ENCODE results near the gene AQP4.
A peak's percentile ranks its signal among the peaks of the same experiment; 100 is the strongest.

AQP4 gene

DNA sequence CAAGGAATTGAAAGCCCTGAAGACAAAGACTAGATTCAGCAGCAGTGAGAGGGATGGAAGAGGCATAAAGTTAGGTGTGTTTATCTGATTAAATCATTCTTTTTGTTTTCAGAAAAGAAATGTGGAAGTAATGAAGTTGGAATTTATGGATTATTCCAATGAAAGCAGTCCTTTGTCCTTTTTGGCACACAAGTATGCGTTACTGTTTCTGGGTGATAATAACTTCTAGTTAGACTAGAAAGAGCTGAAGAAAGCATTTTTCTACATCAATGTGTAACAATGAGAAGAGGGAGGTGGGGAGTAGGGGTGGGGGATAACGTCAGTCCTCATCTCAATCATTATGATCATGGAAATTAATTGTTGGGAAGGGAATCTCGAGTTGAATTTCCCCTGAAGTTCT is 53.0 kb downstream of the AQP4 start:
- ChIA-PET POLR2A (no interaction called here), CTCF (interaction anchor here (1.0 to 1.4 kb wide), 4 partner anchors 9 to 792 kb away, joined by 3 to 5 read pairs (median 3); no protein-coding TSS in a partner anchor)
- TF ChIP-seq, protein P1, sequence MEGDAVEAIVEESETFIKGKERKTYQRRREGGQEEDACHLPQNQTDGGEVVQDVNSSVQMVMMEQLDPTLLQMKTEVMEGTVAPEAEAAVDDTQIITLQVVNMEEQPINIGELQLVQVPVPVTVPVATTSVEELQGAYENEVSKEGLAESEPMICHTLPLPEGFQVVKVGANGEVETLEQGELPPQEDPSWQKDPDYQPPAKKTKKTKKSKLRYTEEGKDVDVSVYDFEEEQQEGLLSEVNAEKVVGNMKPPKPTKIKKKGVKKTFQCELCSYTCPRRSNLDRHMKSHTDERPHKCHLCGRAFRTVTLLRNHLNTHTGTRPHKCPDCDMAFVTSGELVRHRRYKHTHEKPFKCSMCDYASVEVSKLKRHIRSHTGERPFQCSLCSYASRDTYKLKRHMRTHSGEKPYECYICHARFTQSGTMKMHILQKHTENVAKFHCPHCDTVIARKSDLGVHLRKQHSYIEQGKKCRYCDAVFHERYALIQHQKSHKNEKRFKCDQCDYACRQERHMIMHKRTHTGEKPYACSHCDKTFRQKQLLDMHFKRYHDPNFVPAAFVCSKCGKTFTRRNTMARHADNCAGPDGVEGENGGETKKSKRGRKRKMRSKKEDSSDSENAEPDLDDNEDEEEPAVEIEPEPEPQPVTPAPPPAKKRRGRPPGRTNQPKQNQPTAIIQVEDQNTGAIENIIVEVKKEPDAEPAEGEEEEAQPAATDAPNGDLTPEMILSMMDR (IDR thresholded peaks at IDR 0.05; ENCODE audit: control extremely low read depth, extremely low read depth, low read depth, missing control alignments): no peak
- no peak for DNase-seq (ENCODE audit: extremely low spot score)

DNA sequence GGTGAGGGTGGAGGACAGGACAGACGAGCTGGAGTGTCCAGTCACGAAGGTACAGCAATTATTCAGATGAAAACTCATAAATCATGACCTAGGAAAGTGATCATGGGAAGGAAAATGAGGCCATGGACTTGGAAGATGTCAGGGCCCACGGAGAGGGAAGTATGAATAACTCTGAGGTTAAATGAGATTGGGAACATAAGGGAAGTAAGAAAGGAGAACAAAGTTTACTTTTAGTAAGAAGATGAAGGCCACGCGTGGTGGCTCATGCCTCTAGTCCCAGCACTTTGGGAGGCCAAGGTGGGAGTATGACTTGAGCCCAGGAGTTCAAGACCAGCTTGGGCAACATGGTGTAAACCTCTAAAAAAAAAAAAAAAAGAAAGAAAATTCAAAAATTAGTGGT is 56.2 kb downstream of the AQP4 start:
- ChIA-PET CTCF (interaction anchor here (0.9 to 1.7 kb wide), 2 partner anchors 47 to 196 kb away, joined by 3 to 4 read pairs; no protein-coding TSS in a partner anchor), POLR2A (no interaction called here)
- TF ChIP-seq, protein P1 (IDR thresholded peaks at IDR 0.05; ENCODE audit: control extremely low read depth, extremely low read depth, low read depth, missing control alignments): no peak
- no peak for DNase-seq (ENCODE audit: extremely low spot score)

DNA sequence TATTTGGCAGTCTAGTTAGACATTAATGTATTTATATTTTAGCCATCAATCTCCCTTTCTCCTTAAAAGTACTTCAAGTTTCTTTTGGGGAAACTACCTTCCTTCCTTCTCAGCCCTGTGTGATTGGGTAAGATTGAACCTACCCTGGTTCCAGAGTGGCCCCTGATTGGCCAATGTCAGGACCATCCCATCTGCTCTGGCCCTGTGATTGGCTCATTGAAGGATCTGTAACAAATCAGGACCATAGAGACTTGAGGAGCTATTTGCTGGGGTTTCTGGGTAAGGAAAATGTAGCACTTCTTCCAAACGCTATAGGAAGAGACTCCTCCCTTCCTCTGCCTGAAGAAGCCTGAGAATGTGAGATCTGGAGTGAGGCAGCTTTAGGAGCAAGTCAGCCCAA is 59.3 kb downstream of the AQP4 start:
- TF ChIP-seq, protein P1 (IDR thresholded peaks at IDR 0.05; ENCODE audit: control extremely low read depth, extremely low read depth, low read depth, missing control alignments): no peak
- ChIA-PET CTCF (interaction anchor here (2.8 to 3.0 kb wide), 2 partner anchors 11 to 199 kb away, joined by 9 to 11 read pairs; no protein-coding TSS in a partner anchor), POLR2A (no interaction called here)
- DNase-seq (ENCODE audit: extremely low spot score): no peak

DNA sequence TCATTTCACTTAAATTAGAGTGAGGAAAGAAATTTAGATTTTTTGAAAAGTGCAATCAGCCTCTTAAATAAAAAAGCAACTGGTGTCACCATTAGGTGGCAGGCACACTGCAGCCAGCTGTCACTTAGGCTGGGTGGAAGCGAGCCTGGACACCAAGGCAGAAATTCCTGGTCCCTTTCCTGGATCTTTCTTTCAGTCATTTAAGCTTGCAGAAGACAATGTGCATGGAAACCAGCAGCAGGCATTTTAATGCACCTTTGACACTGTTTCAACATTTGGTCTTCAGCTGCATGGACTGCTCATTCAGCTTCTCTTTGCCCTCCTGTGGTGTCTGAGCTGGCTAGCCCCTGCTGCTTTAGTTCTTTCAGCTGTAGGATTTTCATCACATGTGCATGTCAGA is 61.0 kb downstream of the AQP4 start:
- CTCF ChIA-PET: interaction anchor here (0.7 to 3.0 kb wide), 8 partner anchors 8 to 421 kb away, joined by 3 to 11 read pairs (median 4); no protein-coding TSS in a partner anchor
- POLR2A ChIA-PET: no interaction called here
- TF ChIP-seq, protein P1 (IDR thresholded peaks at IDR 0.05; ENCODE audit: control extremely low read depth, extremely low read depth, low read depth, missing control alignments): peak; percentile 22
- DNase-seq (ENCODE audit: extremely low spot score): no peak

DNA sequence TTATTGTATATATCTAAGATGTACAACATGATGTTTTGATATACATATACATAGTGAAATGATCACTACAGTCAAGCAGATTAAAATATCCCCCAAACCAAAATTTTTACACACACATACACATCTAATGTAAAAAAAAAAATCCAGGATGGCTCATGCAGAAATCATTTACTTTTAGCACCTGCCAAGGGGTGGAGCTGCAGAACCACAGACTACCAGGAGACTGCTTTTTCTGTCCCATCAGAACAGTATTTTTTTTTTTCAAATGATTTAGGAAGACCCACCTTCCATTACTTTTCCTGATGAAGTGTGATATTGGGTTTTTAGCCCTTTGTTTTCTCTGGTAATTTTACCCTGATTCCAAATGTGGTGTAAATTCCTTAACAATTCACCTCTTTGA is 61.9 kb downstream of the AQP4 start:
- TF ChIP-seq, protein P1 (IDR thresholded peaks at IDR 0.05; ENCODE audit: control extremely low read depth, extremely low read depth, low read depth, missing control alignments): peak; percentile 23

DNA sequence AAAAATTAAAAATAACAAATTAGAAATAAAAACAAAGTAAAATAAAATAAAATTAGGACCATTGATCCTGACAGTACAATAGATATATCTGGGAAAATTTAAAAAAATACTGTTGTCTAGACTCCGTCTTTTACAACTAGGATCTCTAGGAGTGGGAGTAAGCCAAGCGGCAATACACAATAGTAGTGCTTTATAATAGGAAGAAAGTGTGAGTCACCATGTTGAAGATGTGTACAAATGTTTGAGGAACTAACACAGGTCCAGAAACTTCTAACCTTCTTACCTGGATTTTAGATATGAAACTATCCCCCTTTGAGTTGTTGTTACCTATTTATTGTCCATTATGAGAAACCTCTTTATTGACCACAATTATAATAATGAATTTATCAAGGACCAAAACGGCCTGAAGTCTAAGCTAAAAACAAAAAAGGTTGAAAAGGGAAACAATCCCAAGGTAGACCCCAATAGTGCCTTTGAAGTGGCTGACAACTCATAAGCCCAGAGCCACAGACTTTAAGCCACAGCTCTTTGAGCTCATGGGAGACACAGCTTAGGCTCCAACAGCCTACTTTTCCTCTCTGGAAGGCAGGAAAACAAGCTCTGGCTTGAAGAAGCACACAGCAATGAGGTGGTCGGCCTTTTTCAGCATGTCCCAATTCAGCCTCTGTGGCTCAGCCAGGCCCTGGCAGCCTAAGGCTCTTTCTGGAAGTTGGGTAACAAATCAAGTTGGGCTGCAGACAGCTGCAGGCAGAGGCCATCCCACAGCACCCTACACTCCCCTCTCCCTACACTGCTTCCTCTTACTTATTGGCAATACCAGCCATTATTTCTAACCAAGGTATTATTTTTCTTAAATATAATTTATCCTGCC is 62.9 kb downstream of the AQP4 start:
- ChIA-PET POLR2A (no interaction called here), CTCF (interaction anchor here (1.3 to 2.3 kb wide), 3 partner anchors 10 to 16 kb away, joined by 3 to 5 read pairs (median 5); no protein-coding TSS in a partner anchor)
- DNase-seq (ENCODE audit: extremely low spot score): no peak
- TF ChIP-seq, protein P1 (IDR thresholded peaks at IDR 0.05; ENCODE audit: control extremely low read depth, extremely low read depth, low read depth, missing control alignments): no peak

More for the DNA sequence above, 61.9 kb downstream of the AQP4 start:
- ChIA-PET CTCF (interaction anchor here (1.3 to 3.0 kb wide), 6 partner anchors 9 to 202 kb away, joined by 3 to 11 read pairs (median 5); no protein-coding TSS in a partner anchor), POLR2A (no interaction called here)
- DNase-seq (ENCODE audit: extremely low spot score): no peak

All from GM10248 (cell line).